ENCODE measurements around the gene NAAA. TPM values are rescaled to one million over a fixed set of nuclear protein-coding genes. Genes with fewer than 3 reads are reported as not detected.

Gene NAAA
- total and polyA plus RNA-seq, 2 of the 4 experiments (the other 2 are of a cell fraction), result 17.6 to 26.4 TPM

DNA sequence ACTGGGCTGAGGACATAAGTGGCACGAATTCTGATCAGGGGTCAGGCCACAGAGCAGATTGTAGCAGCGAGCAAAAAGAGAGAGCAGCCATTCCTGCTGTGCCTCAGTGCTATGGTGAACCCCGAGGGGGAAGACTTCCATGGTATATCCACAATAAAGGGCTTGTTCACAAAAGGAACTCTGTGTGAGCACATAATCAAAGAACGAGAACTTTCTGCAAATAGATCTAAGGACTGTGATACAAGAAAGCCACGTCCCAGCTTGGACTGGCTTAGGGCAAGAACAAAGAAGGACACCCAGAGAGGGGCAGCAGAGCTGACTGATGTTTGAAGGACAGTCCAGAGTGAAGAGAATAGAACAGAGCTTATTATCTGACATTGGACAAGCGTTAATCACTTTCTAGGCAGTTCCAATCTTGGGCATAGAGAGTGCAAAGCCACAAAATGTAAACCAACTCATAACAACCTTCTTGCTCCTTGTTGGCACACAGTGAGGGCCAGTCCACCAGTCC, 62.5 kb downstream of the NAAA start:
- no TSS peak for BruUV-seq (replicated peaks)
- no peak for TF ChIP-seq MAZ (IDR thresholded peaks at IDR 0.05; ENCODE audit: borderline replicate concordance, low read depth, low read length)
- Histone ChIP-seq H3K4ac (ENCODE audit: low read depth, low read length) (no peak overlapping the region), H3K9ac (ENCODE audit: low read depth, low read length) (no peak overlapping the region), H2BK15ac (ENCODE audit: low read depth, low read length) (no peak overlapping the region), H2AK5ac (ENCODE audit: low read depth, low read length) (no peak overlapping the region), H3K27me3 (ENCODE audit: control insufficient read depth, insufficient read depth, low read length) (peaks cover 23% of the 10 kb centered on the region), H4K8ac (ENCODE audit: low read depth in 2 of 2, low read length in 2 of 2) (no peak overlapping the region), H3K4me3 (ENCODE audit: insufficient read depth, low read depth, low read length) (no peak overlapping the region), H3K18ac (ENCODE audit: low read depth, low read length) (no peak overlapping the region), H3K27ac (ENCODE audit: insufficient read depth, low read length) (no peak overlapping the region), H3K23ac (ENCODE audit: low read depth, low read length) (no peak overlapping the region), H3K4me1 (ENCODE audit: control insufficient read depth, insufficient read depth, low read length) (no peaks in the 10 kb centered on the region), H3K79me1 (ENCODE audit: low read depth in 1 of 2, low read length in 2 of 2) (no peaks in the 10 kb centered on the region), H2BK120ac (ENCODE audit: low read depth, low read length) (no peak overlapping the region), H3K56ac (ENCODE audit: extremely low read depth, insufficient read depth, low read length) (no peak overlapping the region), H3K9me3 (ENCODE audit: control insufficient read depth, insufficient read depth, low read length) (no peaks in the 10 kb centered on the region), H3K14ac (replicated peaks; ENCODE audit: low read depth, low read length) (no peak overlapping the region), H2AK9ac (replicated peaks; ENCODE audit: low read depth, low read length, poor library complexity) (peak overlapping the region; percentile 26), H4K5ac (ENCODE audit: low read depth, low read length) (no peak overlapping the region), H2AFZ (replicated peaks; ENCODE audit: low read length, poor library complexity) (no peak overlapping the region), H4K20me1 (ENCODE audit: insufficient read depth, low read length) (no peaks in the 10 kb centered on the region), H3K4me2 (ENCODE audit: low read depth, low read length) (no peak overlapping the region), H2BK20ac (ENCODE audit: low read depth, low read length) (no peak overlapping the region), H2BK5ac (ENCODE audit: low read depth, low read length, poor library complexity, severe bottlenecking) (no peak overlapping the region), H3K9me1 (ENCODE audit: insufficient read depth, low read length) (no peaks in the 10 kb centered on the region), H3K36me3 (ENCODE audit: control insufficient read depth, insufficient read depth, low read length) (no peaks in the 10 kb centered on the region), H4K91ac (ENCODE audit: insufficient read depth, low read depth, low read length) (no peak overlapping the region)
- no peak for DNase-seq
- ATAC-seq (ENCODE audit: low read depth), result no peak
- POLR2A ChIA-PET (ENCODE audit: unreplicated experiment), result no interaction called here
- dilution Hi-C loops (cut with HindIII; ENCODE audit: low sequenced_read_pairs, unreplicated experiment), result no loop called here
- in situ Hi-C loops (cut with MboI; ENCODE audit: low sequenced_read_pairs), result no loop called here
- intact Hi-C loops (cut with micrococcal nuclease), result no loop called here
- CTCF ChIA-PET, result interaction anchor here (1.2 kb wide), 1 partner anchor 30 kb away, joined by 7 read pairs; no protein-coding TSS in a partner anchor
- 25% methylated on average over 4 of the region's 6 CpGs; no CpG with 5 or more reads in 1 of the 2 experiments for WGBS, 2 experiments (ENCODE audit: extremely low coverage in 2 of 2, insufficient read length in 1 of 2)

Data from IMR-90 (cell line).